ENCODE measurements around the gene RTBDN. TPM values are rescaled to one million over a fixed set of nuclear protein-coding genes. Genes with fewer than 3 reads are reported as not detected.

Gene RTBDN
- total RNA-seq, 1 experiment from 2014 or later = 2.4 TPM

DNA sequence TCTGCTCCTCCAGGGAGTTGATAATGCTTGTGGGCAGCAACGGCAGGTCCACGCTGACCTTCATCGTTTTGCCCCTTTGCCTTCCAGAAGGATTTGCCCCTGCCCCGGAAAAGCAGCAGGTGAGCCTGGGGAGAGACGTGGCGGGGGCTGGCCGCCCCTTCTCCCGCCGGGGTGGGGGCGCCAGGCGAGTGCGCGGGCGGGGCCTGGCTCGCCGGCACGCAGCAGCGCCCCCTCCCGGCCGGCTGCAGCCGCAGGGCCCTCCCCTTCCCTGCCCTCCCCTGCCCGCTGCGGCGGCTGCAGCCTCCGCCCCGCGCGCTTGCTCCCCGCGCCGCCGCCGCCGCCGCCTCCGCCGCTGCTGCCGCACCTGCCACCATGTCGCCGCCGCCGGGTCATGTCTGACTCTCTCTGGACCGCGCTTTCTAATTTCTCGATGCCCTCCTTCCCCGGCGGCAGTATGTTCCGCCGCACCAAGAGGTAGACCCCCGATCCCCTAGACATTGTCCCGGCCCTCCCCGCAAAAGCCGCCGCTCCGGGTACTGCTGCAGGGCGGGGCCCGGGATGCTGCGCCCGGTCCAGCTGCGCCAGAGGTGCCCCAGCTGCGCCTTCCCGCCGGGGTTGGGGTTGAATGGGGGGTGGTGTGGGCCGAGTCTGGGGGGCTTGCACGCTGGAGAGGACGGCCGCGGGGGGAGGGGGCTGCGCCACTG, 4.0 kb upstream of the RTBDN start, which contains the start of gene MAST1:
Gene MAST1, plus strand, starts transcription at position 334 of the 704 bp plus-strand sequence. Its CDS starts 58 bp downstream, at position 392.
- H3K4me3 ChIP-seq (ENCODE audit: low read depth in 2 of 2, low read length in 2 of 2) = peak within 1 kb of the TSS; percentile 47 to 50
- DNase-seq (ENCODE audit: low read depth, low spot score) = no peak
- peak; percentile 78 for ATAC-seq
- H3K27ac ChIP-seq (ENCODE audit: low read length) = 0 out of 2 replicates have a peak within 1 kb of the TSS, but pooled peaks have one; percentile 51
- ChIA-PET POLR2A (no interaction called here), CTCF (no interaction called here)
- no TSS peak for BruUV-seq (replicated peaks)
- no peaks in the 10 kb centered on the region for H3K9me3 ChIP-seq (ENCODE audit: control insufficient read depth, insufficient read depth, low read depth, low read length)
- H3K4me1 ChIP-seq (ENCODE audit: control insufficient read depth, insufficient read depth, low read length) = peaks cover 4% of the 10 kb centered on the region
- in situ Hi-C loops (cut with HindIII; ENCODE audit: low pct_unique_long_range_greater_than_20kb, low sequenced_read_pairs) (no loop called here), intact Hi-C loops (cut with micrococcal nuclease; ENCODE audit: unreplicated experiment) (no loop called here)
- no peaks in the 10 kb centered on the region; the same call in 1 of the 2 replicates for H3K36me3 ChIP-seq (ENCODE audit: control insufficient read depth, insufficient read depth, low read length)
- no peak for TF ChIP-seq POLR2AphosphoS5 (IDR thresholded peaks at IDR 0.05; ENCODE audit: low read depth, low read length)
- TF ChIP-seq, protein P1, sequence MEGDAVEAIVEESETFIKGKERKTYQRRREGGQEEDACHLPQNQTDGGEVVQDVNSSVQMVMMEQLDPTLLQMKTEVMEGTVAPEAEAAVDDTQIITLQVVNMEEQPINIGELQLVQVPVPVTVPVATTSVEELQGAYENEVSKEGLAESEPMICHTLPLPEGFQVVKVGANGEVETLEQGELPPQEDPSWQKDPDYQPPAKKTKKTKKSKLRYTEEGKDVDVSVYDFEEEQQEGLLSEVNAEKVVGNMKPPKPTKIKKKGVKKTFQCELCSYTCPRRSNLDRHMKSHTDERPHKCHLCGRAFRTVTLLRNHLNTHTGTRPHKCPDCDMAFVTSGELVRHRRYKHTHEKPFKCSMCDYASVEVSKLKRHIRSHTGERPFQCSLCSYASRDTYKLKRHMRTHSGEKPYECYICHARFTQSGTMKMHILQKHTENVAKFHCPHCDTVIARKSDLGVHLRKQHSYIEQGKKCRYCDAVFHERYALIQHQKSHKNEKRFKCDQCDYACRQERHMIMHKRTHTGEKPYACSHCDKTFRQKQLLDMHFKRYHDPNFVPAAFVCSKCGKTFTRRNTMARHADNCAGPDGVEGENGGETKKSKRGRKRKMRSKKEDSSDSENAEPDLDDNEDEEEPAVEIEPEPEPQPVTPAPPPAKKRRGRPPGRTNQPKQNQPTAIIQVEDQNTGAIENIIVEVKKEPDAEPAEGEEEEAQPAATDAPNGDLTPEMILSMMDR (IDR thresholded peaks at IDR 0.05) = peak; percentile 94
- H3K27me3 ChIP-seq (ENCODE audit: control insufficient read depth, insufficient read depth, low read length) = no peaks in the 10 kb centered on the region; the same call in 1 of the 2 replicates

DNA sequence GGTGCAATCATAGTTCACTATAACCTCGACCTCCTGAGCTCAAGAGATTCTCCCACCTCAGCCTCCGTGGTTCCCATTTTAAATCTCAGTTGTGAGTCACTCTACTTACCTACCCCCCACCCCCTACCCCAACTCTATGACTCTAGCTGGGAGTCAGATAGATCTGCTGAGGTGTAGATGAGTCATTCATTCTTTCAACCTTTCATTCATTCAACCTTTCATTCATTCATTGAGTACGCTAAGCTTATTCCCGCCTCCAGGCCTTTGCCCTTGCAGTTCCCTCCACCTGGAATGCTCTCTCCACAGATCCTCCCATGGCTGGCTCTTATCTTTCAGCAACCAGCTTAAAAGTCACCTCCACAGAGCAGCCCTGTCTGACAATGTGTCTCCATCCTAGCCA, 2.8 kb upstream of the RTBDN start:
- no peak overlapping the region for H3K27ac ChIP-seq (ENCODE audit: low read length)
- no TSS peak for BruUV-seq (replicated peaks)
- peaks cover 4% of the 10 kb centered on the region for H3K4me1 ChIP-seq (ENCODE audit: control insufficient read depth, insufficient read depth, low read length)
- in situ Hi-C loops (cut with HindIII; ENCODE audit: low pct_unique_long_range_greater_than_20kb, low sequenced_read_pairs) = no loop called here
- H3K4me3 ChIP-seq (ENCODE audit: low read depth in 2 of 2, low read length in 2 of 2) = no peak overlapping the region
- H3K27me3 ChIP-seq (ENCODE audit: control insufficient read depth, insufficient read depth, low read length) = no peaks in the 10 kb centered on the region; the same call in 1 of the 2 replicates
- H3K9me3 ChIP-seq (ENCODE audit: control insufficient read depth, insufficient read depth, low read depth, low read length) = no peaks in the 10 kb centered on the region
- POLR2A ChIA-PET = interaction anchor here (0.6 kb wide), 2 partner anchors 91 to 441 kb away, joined by 4 to 5 read pairs; no protein-coding TSS in a partner anchor
- no peaks in the 10 kb centered on the region; the same call in 1 of the 2 replicates for H3K36me3 ChIP-seq (ENCODE audit: control insufficient read depth, insufficient read depth, low read length)
- intact Hi-C loops (cut with micrococcal nuclease; ENCODE audit: unreplicated experiment) = no loop called here
- no peak for DNase-seq (ENCODE audit: low read depth, low spot score)
- ATAC-seq = no peak
- CTCF ChIA-PET = no interaction called here
- TF ChIP-seq, protein P2, sequence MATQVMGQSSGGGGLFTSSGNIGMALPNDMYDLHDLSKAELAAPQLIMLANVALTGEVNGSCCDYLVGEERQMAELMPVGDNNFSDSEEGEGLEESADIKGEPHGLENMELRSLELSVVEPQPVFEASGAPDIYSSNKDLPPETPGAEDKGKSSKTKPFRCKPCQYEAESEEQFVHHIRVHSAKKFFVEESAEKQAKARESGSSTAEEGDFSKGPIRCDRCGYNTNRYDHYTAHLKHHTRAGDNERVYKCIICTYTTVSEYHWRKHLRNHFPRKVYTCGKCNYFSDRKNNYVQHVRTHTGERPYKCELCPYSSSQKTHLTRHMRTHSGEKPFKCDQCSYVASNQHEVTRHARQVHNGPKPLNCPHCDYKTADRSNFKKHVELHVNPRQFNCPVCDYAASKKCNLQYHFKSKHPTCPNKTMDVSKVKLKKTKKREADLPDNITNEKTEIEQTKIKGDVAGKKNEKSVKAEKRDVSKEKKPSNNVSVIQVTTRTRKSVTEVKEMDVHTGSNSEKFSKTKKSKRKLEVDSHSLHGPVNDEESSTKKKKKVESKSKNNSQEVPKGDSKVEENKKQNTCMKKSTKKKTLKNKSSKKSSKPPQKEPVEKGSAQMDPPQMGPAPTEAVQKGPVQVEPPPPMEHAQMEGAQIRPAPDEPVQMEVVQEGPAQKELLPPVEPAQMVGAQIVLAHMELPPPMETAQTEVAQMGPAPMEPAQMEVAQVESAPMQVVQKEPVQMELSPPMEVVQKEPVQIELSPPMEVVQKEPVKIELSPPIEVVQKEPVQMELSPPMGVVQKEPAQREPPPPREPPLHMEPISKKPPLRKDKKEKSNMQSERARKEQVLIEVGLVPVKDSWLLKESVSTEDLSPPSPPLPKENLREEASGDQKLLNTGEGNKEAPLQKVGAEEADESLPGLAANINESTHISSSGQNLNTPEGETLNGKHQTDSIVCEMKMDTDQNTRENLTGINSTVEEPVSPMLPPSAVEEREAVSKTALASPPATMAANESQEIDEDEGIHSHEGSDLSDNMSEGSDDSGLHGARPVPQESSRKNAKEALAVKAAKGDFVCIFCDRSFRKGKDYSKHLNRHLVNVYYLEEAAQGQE (IDR thresholded peaks at IDR 0.05; ENCODE audit: insufficient read depth in 1 of 2, low read depth in 2 of 2, low read length in 1 of 2) = no peak
- TF ChIP-seq SIN3A (IDR thresholded peaks at IDR 0.05; ENCODE audit: borderline replicate concordance, insufficient read depth, low read depth, low read length) = no peak
- TF ChIP-seq, protein P1 (IDR thresholded peaks at IDR 0.05) = no peak
- TF ChIP-seq TCF7L2 (IDR thresholded peaks at IDR 0.05; ENCODE audit: low read depth, low read length) = no peak

All from Panc1 (cell line).